ENCODE measurements around the gene RALGPS2. TPM values are rescaled to one million over a fixed set of nuclear protein-coding genes. Genes with fewer than 3 reads are reported as not detected.
A peak's percentile ranks its signal among the peaks of the same experiment; 100 is the strongest.

RALGPS2 gene
- total and polyA plus RNA-seq, 2 of the 13 experiments (the other 11 are each of a cell fraction or from before 2014, with no cell fraction given) = 15.6 to 36.0 TPM

DNA sequence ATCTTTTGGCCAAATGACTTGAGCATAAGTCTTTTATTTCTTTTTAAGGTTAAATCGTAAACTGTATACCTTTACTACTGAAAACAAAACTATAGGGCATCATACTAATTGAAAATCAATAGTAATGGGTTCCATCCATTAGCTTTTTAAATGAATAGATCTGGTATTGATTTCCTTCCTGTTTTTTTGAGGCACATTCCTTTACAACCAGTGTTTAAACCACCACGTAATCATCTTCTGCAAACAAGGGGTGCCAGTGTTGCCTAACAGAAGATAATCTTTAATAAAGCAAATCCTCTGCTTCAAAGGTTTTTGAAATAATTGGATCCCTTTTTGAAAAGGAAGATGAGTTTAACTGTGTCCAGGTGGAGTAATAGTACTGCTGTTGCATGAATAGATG is 194.5 kb downstream of the RALGPS2 start (continued):
- TF ChIP-seq, protein P1, sequence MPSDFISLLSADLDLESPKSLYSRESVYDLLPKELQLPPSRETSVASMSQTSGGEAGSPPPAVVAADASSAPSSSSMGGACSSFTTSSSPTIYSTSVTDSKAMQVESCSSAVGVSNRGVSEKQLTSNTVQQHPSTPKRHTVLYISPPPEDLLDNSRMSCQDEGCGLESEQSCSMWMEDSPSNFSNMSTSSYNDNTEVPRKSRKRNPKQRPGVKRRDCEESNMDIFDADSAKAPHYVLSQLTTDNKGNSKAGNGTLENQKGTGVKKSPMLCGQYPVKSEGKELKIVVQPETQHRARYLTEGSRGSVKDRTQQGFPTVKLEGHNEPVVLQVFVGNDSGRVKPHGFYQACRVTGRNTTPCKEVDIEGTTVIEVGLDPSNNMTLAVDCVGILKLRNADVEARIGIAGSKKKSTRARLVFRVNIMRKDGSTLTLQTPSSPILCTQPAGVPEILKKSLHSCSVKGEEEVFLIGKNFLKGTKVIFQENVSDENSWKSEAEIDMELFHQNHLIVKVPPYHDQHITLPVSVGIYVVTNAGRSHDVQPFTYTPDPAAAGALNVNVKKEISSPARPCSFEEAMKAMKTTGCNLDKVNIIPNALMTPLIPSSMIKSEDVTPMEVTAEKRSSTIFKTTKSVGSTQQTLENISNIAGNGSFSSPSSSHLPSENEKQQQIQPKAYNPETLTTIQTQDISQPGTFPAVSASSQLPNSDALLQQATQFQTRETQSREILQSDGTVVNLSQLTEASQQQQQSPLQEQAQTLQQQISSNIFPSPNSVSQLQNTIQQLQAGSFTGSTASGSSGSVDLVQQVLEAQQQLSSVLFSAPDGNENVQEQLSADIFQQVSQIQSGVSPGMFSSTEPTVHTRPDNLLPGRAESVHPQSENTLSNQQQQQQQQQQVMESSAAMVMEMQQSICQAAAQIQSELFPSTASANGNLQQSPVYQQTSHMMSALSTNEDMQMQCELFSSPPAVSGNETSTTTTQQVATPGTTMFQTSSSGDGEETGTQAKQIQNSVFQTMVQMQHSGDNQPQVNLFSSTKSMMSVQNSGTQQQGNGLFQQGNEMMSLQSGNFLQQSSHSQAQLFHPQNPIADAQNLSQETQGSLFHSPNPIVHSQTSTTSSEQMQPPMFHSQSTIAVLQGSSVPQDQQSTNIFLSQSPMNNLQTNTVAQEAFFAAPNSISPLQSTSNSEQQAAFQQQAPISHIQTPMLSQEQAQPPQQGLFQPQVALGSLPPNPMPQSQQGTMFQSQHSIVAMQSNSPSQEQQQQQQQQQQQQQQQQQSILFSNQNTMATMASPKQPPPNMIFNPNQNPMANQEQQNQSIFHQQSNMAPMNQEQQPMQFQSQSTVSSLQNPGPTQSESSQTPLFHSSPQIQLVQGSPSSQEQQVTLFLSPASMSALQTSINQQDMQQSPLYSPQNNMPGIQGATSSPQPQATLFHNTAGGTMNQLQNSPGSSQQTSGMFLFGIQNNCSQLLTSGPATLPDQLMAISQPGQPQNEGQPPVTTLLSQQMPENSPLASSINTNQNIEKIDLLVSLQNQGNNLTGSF (CRISPR knock-in tag; IDR thresholded peaks at IDR 0.05) = no peak
- TF ChIP-seq, protein P2, sequence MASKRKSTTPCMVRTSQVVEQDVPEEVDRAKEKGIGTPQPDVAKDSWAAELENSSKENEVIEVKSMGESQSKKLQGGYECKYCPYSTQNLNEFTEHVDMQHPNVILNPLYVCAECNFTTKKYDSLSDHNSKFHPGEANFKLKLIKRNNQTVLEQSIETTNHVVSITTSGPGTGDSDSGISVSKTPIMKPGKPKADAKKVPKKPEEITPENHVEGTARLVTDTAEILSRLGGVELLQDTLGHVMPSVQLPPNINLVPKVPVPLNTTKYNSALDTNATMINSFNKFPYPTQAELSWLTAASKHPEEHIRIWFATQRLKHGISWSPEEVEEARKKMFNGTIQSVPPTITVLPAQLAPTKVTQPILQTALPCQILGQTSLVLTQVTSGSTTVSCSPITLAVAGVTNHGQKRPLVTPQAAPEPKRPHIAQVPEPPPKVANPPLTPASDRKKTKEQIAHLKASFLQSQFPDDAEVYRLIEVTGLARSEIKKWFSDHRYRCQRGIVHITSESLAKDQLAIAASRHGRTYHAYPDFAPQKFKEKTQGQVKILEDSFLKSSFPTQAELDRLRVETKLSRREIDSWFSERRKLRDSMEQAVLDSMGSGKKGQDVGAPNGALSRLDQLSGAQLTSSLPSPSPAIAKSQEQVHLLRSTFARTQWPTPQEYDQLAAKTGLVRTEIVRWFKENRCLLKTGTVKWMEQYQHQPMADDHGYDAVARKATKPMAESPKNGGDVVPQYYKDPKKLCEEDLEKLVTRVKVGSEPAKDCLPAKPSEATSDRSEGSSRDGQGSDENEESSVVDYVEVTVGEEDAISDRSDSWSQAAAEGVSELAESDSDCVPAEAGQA (IDR thresholded peaks at IDR 0.05; ENCODE audit: low read depth) = no peak
- TF ChIP-seq, protein P2 (CRISPR knock-in tag; IDR thresholded peaks at IDR 0.05; ENCODE audit: borderline replicate concordance) = no peak; the same call in 1 of the 2 replicates
- TF ChIP-seq MYNN (CRISPR knock-in tag; IDR thresholded peaks at IDR 0.05; ENCODE audit: low read depth) (no peak), ZNF263 (CRISPR knock-in tag; IDR thresholded peaks at IDR 0.05) (no peak), ZNF224 (CRISPR knock-in tag; IDR thresholded peaks at IDR 0.05) (no peak), PHF8 (CRISPR knock-in tag; IDR thresholded peaks at IDR 0.05) (no peak), HDAC2 (CRISPR knock-in tag; IDR thresholded peaks at IDR 0.05) (peak; percentile 82)
- TF ChIP-seq, protein P3, sequence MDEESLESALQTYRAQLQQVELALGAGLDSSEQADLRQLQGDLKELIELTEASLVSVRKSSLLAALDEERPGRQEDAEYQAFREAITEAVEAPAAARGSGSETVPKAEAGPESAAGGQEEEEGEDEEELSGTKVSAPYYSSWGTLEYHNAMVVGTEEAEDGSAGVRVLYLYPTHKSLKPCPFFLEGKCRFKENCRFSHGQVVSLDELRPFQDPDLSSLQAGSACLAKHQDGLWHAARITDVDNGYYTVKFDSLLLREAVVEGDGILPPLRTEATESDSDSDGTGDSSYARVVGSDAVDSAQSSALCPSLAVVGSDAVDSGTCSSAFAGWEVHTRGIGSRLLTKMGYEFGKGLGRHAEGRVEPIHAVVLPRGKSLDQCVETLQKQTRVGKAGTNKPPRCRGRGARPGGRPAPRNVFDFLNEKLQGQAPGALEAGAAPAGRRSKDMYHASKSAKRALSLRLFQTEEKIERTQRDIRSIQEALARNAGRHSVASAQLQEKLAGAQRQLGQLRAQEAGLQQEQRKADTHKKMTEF (CRISPR knock-in tag; IDR thresholded peaks at IDR 0.05) = peak; percentile 48; the same call in 1 of the 2 replicates
- TF ChIP-seq, protein P4, sequence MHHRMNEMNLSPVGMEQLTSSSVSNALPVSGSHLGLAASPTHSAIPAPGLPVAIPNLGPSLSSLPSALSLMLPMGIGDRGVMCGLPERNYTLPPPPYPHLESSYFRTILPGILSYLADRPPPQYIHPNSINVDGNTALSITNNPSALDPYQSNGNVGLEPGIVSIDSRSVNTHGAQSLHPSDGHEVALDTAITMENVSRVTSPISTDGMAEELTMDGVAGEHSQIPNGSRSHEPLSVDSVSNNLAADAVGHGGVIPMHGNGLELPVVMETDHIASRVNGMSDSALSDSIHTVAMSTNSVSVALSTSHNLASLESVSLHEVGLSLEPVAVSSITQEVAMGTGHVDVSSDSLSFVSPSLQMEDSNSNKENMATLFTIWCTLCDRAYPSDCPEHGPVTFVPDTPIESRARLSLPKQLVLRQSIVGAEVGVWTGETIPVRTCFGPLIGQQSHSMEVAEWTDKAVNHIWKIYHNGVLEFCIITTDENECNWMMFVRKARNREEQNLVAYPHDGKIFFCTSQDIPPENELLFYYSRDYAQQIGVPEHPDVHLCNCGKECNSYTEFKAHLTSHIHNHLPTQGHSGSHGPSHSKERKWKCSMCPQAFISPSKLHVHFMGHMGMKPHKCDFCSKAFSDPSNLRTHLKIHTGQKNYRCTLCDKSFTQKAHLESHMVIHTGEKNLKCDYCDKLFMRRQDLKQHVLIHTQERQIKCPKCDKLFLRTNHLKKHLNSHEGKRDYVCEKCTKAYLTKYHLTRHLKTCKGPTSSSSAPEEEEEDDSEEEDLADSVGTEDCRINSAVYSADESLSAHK (CRISPR knock-in tag; IDR thresholded peaks at IDR 0.05; ENCODE audit: borderline replicate concordance) = no peak
- TF ChIP-seq, protein P5, sequence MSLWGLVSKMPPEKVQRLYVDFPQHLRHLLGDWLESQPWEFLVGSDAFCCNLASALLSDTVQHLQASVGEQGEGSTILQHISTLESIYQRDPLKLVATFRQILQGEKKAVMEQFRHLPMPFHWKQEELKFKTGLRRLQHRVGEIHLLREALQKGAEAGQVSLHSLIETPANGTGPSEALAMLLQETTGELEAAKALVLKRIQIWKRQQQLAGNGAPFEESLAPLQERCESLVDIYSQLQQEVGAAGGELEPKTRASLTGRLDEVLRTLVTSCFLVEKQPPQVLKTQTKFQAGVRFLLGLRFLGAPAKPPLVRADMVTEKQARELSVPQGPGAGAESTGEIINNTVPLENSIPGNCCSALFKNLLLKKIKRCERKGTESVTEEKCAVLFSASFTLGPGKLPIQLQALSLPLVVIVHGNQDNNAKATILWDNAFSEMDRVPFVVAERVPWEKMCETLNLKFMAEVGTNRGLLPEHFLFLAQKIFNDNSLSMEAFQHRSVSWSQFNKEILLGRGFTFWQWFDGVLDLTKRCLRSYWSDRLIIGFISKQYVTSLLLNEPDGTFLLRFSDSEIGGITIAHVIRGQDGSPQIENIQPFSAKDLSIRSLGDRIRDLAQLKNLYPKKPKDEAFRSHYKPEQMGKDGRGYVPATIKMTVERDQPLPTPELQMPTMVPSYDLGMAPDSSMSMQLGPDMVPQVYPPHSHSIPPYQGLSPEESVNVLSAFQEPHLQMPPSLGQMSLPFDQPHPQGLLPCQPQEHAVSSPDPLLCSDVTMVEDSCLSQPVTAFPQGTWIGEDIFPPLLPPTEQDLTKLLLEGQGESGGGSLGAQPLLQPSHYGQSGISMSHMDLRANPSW (CRISPR knock-in tag; IDR thresholded peaks at IDR 0.05; ENCODE audit: borderline replicate concordance) = no peak

All from HepG2 (cell line).